Measurements from ENCODE around the gene B3GALNT2. TPM values are rescaled to one million over a fixed set of nuclear protein-coding genes. Genes with fewer than 3 reads are reported as not detected.
A peak's percentile ranks its signal among the peaks of the same experiment; 100 is the strongest.

Gene B3GALNT2
- 42.7 and 43.0 TPM in 2 replicates for total RNA-seq (ENCODE audit: low replicate concordance)

GRCh38 chr1:235504122-235504493, at the start of gene B3GALNT2:
Gene B3GALNT2 (minus strand): TSS chr1:235504452. CDS start chr1:235504252, 200 bp downstream.
- Mint-ChIP-seq H3K9me3 (no peaks in the 10 kb centered on the region), H3K4me3 (peak within 1 kb of the TSS; percentile 97), H3K27me3 (ENCODE audit: insufficient read depth, low read depth) (peaks cover 4% of the 10 kb centered on the region), H3K4me1 (peaks cover 6% of the 10 kb centered on the region), H3K36me3 (peaks cover 5% of the 10 kb centered on the region), H3K27ac (peak within 1 kb of the TSS; percentile 96)
- no peak for DNase-seq (ENCODE audit: low spot score)
- TF ChIP-seq EZH2phosphoT487 (IDR thresholded peaks at IDR 0.05), result no peak
- TF ChIP-seq EZH2 (IDR thresholded peaks at IDR 0.05), result no peak
- no peak for TF ChIP-seq CTCF (IDR thresholded peaks at IDR 0.05)
- peak within 1 kb of the TSS; percentile 94 for H3K4me2 ChIP-seq
- no peaks in the 10 kb centered on the region for H3K27me3 ChIP-seq
- peak within 1 kb of the TSS; percentile 90 for H3K4me3 ChIP-seq
- peaks cover 6% of the 10 kb centered on the region for H3K4me1 ChIP-seq
- peaks cover 36% of the 10 kb centered on the region for H3F3A ChIP-seq (ENCODE audit: low read depth)
- H2AFZ ChIP-seq (replicated peaks), result peak within 1 kb of the TSS; percentile 83
- no peaks in the 10 kb centered on the region for H3K9me3 ChIP-seq (ENCODE audit: low read depth)
- peaks cover 27% of the 10 kb centered on the region for H4K20me1 ChIP-seq (ENCODE audit: low read depth)
- peak within 1 kb of the TSS; percentile 72 for H3K9ac ChIP-seq
- no peaks in the 10 kb centered on the region for H3K36me3 ChIP-seq
- H3K79me2 ChIP-seq (ENCODE audit: low read depth), result peaks cover 46% of the 10 kb centered on the region
- peak within 1 kb of the TSS; percentile 84 for H3K27ac ChIP-seq

- Mint-ChIP-seq H3K9me3 (no peaks in the 10 kb centered on the region), H3K27ac (peak overlapping the region; percentile 63), H3K36me3 (peaks cover 5% of the 10 kb centered on the region), H3K27me3 (ENCODE audit: insufficient read depth, low read depth) (no peaks in the 10 kb centered on the region), H3K4me1 (peaks cover 14% of the 10 kb centered on the region), H3K4me3 (no peak overlapping the region)
- no peak overlapping the region for H3K9ac ChIP-seq
- H3K36me3 ChIP-seq, result no peaks in the 10 kb centered on the region
- no peak for TF ChIP-seq CTCF (IDR thresholded peaks at IDR 0.05)
- TF ChIP-seq EZH2 (IDR thresholded peaks at IDR 0.05), result no peak
- no peak for TF ChIP-seq EZH2phosphoT487 (IDR thresholded peaks at IDR 0.05)
- H3K27ac ChIP-seq, result no peak overlapping the region
- no peak overlapping the region for H3K4me2 ChIP-seq
- no peak overlapping the region for H3K4me3 ChIP-seq
- no peaks in the 10 kb centered on the region for H4K20me1 ChIP-seq (ENCODE audit: low read depth)
- H3K27me3 ChIP-seq, result no peaks in the 10 kb centered on the region
- H3F3A ChIP-seq (ENCODE audit: low read depth), result no peaks in the 10 kb centered on the region
- H3K79me2 ChIP-seq (ENCODE audit: low read depth), result no peaks in the 10 kb centered on the region
- H2AFZ ChIP-seq (replicated peaks), result no peak overlapping the region
- H3K9me3 ChIP-seq (ENCODE audit: low read depth), result no peaks in the 10 kb centered on the region
- no peak for DNase-seq (ENCODE audit: low spot score)
- no peaks in the 10 kb centered on the region for H3K4me1 ChIP-seq
Observed at GRCh38 chr1:235553112-235553551, 48.9 kb upstream of the B3GALNT2 start.

- Histone ChIP-seq H3K4me3 (no peak overlapping the region), H3K79me2 (ENCODE audit: low read depth) (no peaks in the 10 kb centered on the region), H2AFZ (replicated peaks) (no peak overlapping the region), H3K27me3 (no peaks in the 10 kb centered on the region), H3K4me2 (no peak overlapping the region), H3F3A (ENCODE audit: low read depth) (peaks cover 1% of the 10 kb centered on the region), H3K36me3 (no peaks in the 10 kb centered on the region), H4K20me1 (ENCODE audit: low read depth) (no peaks in the 10 kb centered on the region), H3K27ac (no peak overlapping the region), H3K9ac (no peak overlapping the region), H3K4me1 (peaks cover 2% of the 10 kb centered on the region), H3K9me3 (ENCODE audit: low read depth) (no peaks in the 10 kb centered on the region)
- Mint-ChIP-seq H3K36me3 (peaks cover 7% of the 10 kb centered on the region), H3K4me1 (peaks cover 9% of the 10 kb centered on the region), H3K9me3 (no peaks in the 10 kb centered on the region), H3K27me3 (ENCODE audit: insufficient read depth, low read depth) (no peaks in the 10 kb centered on the region), H3K27ac (peak overlapping the region; percentile 33), H3K4me3 (no peak overlapping the region)
- TF ChIP-seq CTCF (IDR thresholded peaks at IDR 0.05) (no peak), EZH2phosphoT487 (IDR thresholded peaks at IDR 0.05) (no peak), EZH2 (IDR thresholded peaks at IDR 0.05) (no peak)
- no peak for DNase-seq (ENCODE audit: low spot score)
Observed at GRCh38 chr1:235552146-235552716, 48.0 kb upstream of the B3GALNT2 start.
